ENCODE results near the gene TIMM21.

The TIMM21 gene

DNA sequence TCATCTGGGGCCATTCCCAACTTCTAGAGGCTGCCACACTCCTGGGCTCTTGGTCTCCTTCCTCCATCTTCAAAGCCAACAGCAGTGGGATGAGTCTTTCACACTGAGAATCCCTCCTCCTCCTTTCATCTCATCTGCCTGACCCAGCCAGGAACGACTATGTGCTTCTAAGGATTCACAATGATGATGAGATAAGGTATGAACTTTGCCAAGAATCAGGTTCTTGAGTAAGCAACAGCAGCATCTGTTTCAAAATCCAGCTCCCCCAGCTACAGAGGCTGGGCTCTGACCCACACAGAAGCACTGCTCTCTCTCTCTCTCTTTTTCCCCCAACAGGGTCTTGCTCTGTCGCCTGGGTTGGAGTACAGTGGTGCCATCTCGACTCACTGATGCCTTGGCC lies 46.4 kb downstream of the TIMM21 start:
- no peak for DNase-seq (ENCODE audit: low spot score)

DNA sequence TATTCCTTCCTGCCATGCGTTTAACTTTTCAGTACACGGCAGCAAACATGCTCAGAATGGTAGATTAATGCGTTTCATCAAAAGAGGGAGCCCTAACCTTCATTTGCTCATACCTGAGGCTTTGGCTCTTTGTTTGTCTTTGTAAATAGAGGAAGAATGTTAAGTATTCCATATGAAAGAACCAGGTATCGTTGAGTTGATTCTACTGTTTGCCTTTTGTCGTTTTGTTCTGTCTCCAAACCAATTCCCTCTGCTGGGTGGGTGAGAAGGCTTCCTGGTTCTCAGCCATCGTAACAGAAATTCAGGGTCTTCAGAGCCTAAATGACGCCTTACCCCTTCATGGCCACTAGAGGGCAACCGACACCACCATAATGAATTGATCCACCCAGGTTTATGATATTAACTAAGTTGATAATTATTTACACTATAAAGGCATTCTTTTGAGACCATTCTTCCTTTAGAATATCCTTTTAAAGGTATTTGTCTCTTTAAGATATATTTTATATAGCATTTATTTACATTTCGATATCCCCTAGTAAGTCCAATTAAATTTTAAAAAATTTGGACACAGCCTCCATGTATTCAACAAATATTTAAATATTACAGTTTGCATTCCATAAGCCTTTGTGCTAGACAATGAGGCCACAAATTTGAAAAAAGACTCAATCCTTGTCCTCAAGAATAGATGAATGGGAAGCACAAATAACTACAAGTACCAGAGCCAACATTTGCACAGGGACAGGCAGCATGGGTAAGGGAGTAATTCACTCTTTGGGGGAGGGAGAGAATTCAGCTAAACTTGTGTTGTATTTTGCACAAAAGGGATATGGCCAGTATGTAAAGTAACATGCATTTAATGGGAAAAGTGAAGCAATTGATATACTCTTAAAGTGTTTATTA lies 48.1 kb downstream of the TIMM21 start:
- DNase-seq (ENCODE audit: low spot score), result peak; percentile 83

DNA sequence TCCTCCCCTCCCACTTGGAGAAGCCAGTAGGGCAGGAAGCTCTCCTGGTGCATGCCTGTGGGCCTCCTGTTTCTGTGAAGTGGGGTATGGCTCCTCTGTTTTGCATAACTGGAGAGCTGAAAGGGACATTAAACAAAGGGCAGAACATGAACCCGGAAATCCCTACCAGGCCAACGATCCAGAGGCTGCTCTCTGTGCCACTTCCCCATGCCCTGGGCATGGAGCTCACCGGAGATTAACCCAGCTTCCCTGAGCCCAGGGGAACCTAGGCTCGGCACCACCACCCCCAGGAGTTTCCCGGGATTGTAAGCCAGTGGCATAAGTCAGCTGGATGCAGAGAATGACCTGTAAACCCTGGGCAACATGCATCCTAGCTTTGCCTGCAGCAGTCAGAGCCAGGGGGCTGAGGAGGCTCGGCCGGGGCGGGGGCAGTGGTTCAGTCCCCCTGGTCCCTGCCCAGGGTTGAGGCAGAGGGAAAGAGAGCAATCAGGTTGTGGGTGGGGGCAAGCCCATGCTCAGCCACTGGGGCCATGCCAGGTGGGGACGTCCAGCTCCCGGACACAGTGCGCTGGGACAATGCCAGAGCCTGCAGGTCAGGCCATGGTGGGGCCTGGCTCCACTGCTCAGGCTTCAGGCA lies 49.5 kb downstream of the TIMM21 start:
- DNase-seq (ENCODE audit: low spot score), result no peak

DNA sequence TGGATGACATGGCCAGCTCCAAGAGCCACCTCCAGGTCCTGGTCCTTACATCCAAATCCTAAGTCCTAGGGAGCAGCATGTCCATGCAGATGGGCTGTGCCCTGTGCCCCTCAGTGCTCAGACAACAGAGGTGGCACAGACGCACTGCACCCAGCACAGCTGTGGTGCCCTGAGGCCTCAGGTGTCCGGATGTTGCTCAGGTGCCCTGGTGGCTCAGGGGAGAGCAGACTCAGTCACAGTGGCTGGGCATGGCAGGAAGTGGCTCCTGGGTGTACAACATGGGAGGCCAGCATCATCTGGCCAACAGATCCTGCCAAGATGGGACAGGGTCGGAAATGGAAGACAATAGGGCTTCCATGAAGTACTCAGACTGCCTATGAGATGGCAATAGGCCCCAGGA lies 50.1 kb downstream of the TIMM21 start:
- DNase-seq (ENCODE audit: low spot score), result no peak

DNA sequence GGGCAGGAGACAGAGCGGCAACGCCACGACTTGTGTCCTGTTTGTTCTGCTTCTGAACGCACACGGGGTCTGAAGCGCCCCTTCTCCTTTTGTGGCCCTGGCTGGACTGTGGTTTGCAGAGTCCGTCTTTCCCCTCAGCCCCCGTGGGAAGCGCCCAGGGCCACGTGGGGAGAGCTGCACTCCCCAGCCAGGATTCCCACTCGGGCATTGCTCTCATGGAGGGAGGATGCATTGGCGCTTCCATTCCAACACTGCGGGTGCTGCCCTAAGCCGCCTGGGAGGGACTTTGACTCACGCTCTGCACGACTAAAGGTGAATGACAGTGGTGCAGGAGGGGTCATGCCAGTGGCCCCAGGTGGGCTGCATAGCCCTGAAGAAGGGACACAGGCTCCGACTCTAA lies 52.5 kb downstream of the TIMM21 start:
- DNase-seq (ENCODE audit: low spot score), result no peak

DNA sequence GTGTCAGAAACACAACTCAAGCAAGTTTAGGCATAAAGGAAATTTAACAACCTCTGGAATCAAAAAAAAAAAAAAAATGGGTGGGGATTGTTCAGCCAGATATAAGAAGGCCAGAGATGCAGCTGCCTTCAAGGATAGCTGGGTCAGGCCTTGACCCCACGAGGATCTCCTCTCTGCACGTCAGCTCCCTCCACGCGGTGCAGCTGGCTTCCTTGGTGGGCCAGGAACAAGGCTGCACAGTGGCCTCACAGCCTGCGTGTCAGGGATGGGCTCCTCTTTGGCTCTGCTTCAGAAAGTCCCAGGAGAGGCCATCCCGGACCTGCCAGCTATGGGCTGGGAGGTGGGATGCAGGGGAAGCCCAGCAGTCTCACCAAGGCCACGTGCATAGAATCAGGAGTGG lies 55.5 kb downstream of the TIMM21 start:
- DNase-seq (ENCODE audit: low spot score), result no peak

DNA sequence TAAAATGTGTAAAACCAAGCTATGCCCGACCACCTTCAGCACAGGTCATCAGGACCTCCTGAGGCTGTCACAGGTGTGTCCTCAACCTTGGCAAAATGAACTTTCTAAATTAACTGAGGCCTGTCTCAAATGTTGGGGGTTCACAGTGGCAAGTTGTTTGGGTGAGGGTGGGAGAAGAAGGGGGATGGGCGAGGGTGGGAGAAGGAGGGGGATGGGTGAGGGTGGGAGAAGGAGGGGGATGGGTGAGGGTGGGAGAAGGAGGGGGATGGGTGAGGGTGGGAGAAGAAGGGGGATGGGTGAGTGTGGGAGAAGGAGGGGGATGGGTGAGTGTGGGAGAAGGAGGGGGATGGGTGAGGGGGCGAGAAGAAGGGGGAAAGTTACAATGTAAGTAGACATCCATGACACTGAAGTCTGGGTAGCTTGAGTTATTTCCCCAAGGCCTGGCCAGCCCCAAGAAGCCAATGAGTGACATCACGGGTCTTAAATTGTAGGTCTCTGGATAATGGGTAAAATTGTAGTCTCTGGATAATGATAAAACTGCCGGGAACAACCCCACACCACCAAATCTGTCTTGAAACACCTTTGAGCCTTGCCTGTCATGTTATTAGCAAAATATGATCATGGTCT lies 56.3 kb downstream of the TIMM21 start:
- DNase-seq (ENCODE audit: low spot score), result no peak
